Measurements from ENCODE around the gene C17orf107.
"Not testable (repeated sequence)": the region's sequence is repeated elsewhere in the genome, so short reads cannot be mapped to it uniquely, and the experiment has no call there.

Gene C17orf107

GRCh38 chr17:4899341-4900230 is at the start of gene C17orf107:
Gene C17orf107, plus strand, starts transcription at chr17:4899536. Its CDS starts 227 bp downstream, at chr17:4899763.
- DNase-seq (ENCODE audit: low read depth) = peak; percentile 93

GRCh38 chr17:4850246-4850645 is 49.1 kb upstream of the C17orf107 start:
- no peak for DNase-seq (ENCODE audit: low read depth)

DNA sequence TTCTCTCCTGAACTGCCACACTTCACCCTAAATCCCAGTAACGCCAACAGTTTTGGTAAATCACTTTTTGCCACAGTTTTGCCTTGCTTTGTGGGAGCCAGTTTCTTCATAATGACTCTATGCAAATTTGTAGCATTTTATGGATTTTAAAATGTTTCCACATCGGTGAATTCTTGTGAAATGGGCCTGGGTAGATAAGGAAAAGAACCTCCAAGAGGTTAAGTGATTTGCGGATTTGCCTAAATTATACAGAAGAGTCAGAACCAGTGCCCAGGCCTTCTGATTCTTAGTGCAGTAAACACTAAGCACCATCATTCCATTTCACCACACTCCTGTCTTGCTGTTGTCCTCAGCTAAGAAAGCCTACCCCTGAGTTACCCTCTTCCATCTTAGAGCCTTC is 48.3 kb upstream of the C17orf107 start:
- no peak for DNase-seq (ENCODE audit: low read depth)

DNA sequence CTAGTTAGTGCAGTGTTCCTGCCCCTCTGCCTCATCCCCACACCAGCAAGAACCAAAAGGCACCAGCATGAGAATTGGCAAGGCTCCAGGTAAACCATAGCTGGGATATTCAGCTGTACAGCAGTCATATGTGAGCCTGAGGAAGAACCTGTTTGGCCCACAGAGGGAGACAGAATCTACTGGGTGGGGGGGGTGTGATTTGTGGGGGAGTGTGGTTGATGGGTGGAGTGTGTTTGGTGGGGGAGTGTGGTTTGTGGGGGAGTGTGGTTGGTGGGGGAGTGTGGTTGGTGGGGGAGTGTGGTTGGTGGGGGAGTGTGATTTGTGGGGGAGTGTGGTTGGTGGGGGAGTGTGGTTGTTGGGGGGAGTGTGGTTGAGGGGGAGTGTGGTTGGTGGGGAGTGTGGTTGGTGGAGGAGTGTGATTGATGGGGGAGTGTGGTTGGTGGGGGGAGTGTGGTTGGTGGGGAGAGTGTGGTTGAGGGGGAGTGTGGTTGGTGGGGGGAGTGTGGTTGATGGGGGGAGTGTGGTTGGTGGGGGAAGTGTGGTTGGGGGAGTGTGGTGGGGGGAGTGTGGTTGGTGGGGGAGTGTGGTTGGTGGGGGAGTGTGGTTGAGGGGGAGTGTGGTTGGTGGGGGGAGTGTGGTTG is 46.6 kb upstream of the C17orf107 start:
- no peak for DNase-seq (ENCODE audit: low read depth)

DNA sequence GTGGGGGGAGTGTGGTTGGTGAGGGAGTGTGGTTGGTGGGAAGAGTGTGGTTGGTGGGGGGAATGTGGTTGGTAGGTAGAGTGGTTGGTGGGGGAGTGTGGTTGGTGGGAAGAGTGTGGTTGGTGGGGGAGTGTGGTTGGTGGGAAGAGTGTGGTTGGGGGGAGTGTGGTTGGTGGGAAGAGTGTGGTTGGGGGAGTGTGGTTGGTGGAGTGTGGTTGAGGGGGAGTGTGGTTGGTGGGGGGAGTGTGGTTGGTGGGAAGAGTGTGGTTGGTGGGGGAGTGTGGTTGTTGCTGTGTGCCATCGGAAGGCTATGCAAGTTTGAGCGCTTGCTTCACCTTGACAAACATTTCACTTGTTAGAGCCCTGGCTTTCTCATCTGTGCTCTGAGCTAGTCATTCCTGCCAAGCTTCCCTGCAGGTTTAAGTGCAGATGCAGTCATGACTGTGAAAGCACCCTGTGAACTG is 46.1 kb upstream of the C17orf107 start:
- no peak for DNase-seq (ENCODE audit: low read depth)

- no peak for DNase-seq (ENCODE audit: low read depth)
Measured at GRCh38 chr17:4854111-4854681, 45.1 kb upstream of the C17orf107 start.

GRCh38 chr17:4856271-4856936 is 42.9 kb upstream of the C17orf107 start:
- DNase-seq (ENCODE audit: low read depth) = no peak

GRCh38 chr17:4856937-4857314 is 42.4 kb upstream of the C17orf107 start:
- no peak for DNase-seq (ENCODE audit: low read depth)

GRCh38 chr17:4857347-4857746 is 42.0 kb upstream of the C17orf107 start:
- DNase-seq (ENCODE audit: low read depth) = not testable (repeated sequence)

DNA sequence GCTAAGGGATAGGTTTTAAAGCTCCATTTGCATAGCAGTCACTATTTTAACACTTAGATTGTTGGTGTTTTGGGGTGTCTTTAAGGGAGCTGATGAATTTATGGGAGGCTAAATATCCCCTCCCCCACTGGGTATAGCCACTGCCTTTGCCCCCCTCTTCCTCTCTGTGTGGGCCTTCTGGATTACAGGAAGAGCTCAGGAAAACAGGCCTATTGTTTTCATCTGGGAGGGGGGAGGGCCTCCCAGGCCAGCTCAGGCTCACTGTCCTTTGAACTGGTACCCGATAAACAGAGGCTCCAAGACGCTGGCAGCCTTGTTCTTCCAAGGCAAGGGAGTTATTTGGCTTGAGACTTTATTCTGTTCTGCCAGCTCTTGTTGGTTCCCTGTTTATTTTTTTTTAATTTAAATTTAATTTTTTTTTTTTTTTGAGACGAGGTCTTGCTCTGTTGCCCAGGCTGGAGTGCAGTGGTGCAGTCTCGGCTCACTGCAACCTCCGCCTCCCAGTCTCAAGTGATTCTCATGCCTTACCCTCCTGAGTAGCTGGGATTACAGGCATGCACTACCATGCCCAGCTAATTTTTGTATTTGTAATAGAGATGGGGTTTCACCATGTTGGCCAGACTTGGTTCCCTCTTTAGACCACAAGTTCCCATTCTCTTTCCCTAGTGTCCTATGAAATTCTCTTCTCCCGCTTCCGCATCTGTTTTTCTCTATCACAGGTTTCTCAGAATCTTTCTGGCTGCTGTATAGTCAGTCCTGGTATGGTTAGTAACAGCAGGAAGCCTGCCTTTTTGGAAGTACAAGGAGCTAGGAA is 41.1 kb upstream of the C17orf107 start:
- no peak for DNase-seq (ENCODE audit: low read depth)

GRCh38 chr17:4858882-4859260 is 40.5 kb upstream of the C17orf107 start:
- DNase-seq (ENCODE audit: low read depth) = no peak

- DNase-seq (ENCODE audit: low read depth) = no peak
Measured at GRCh38 chr17:4859816-4860625, 39.3 kb upstream of the C17orf107 start.

- no peak for DNase-seq (ENCODE audit: low read depth)
Measured at GRCh38 chr17:4860651-4861050, 38.7 kb upstream of the C17orf107 start.

GRCh38 chr17:4861052-4861451 is 38.3 kb upstream of the C17orf107 start:
- no peak for DNase-seq (ENCODE audit: low read depth)

DNA sequence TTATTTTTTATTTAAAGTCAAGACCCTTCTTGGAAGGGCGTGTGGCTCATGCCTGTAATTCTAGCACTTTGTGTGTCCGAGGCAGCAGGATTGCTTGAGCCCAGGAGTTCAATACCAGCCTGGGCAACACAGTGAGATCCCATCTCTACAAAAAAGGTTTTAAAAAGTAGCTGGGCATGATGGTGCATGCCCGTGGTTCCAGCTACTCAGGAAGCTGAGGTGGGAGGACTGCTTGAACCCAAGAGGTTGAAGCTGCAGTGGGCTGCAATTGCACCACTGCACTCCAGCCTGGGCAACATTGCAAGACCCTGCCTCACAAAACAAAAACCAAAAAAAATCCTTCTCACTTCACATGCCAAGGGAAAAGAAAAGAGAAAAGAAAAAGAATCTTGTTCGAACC is 36.6 kb upstream of the C17orf107 start:
- no peak for DNase-seq (ENCODE audit: low read depth)

DNA sequence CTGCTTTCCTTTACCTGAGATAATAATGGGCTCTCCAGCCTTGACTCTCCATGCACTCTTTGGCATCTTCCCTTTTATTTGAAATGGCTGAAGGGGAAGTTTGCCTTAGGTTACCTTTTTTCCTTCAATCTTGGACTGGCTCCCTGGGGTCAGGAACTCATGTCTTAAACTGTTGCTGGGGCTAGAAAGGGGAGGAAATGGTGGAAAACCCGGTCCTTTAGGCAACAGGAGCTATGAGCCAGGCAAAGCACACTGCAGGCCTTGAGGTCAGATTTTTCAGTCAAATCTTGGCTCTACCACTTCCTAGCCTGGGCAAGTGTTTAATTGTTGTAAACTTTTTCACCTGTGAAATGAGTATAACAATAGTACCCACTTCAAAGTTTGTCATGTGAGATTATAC is 36.0 kb upstream of the C17orf107 start:
- no peak for DNase-seq (ENCODE audit: low read depth)

GRCh38 chr17:4867535-4867934 is 31.8 kb upstream of the C17orf107 start:
- not testable (repeated sequence) for DNase-seq (ENCODE audit: low read depth)

DNA sequence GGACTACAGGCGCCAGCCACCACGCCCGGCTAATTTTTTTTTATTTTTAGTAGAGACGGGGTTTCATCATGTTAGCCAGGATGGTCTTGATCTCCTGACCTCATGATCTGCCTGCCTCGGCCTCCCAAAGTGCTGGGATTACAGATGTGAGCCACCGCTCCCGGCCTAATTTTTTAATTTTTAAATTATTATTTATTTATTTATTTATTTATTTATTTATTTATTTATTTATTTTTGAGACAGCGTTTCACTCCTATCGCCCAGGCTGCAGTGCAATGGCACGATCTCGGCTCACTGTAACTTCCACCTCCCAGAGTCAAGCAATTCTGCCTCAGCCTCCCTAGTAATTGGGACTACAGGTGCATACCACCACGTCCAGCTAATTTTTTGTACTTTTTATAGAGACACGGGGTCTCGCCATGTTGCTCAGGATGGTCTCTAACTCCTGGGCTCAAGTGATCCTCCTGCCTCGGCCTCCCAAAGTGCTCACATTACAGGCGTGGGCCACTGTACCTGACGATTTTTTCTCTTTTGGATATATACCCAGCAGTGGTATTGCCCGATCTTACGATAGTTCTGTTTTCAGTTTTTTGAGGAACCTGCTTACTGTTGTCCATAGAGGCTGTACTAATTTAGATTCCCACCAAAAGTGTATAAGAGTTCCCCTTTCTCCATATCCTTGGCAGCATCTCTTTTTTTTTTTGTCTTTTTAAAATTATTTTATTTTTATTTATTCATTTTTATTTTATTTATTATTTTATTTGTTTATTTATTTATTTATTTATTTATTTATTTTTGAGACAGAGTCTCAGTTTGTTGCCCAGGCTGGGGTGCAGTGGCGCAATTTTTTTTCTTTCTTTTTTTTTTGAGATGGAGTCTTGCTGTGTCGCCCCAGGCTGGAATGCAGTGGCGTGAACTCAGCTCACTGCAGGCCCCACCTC is 30.0 kb upstream of the C17orf107 start:
- DNase-seq (ENCODE audit: low read depth) = not testable (repeated sequence)

- no peak for DNase-seq (ENCODE audit: low read depth)
Measured at GRCh38 chr17:4870855-4871254, 28.5 kb upstream of the C17orf107 start.

DNA sequence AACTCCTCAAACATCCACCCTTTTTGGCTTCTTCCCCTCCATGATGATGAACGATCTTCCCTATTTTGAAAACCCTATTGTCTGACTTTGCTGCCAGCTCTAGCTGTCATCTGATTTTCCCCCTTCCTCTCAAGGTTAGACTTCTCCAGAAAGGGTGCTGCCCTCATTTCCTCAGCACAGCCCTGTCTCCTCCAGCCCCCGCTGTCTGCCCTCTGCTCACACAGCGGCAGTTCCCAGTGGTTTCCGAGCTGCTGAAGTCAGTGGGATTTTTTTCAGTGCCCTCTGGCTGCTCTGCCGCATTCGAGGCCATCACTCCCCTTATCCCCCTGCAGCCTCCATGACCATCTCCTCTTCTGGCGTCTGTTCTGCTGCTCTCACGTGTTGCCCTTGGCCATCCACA is 26.6 kb upstream of the C17orf107 start:
- no peak for DNase-seq (ENCODE audit: low read depth)
